ENCODE results near the gene MTM1. TPM values are rescaled to one million over a fixed set of nuclear protein-coding genes. Genes with fewer than 3 reads are reported as not detected.

MTM1 gene
- total and polyA plus RNA-seq, 2 experiments from 2014 or later = 8.7 to 15.4 TPM

DNA sequence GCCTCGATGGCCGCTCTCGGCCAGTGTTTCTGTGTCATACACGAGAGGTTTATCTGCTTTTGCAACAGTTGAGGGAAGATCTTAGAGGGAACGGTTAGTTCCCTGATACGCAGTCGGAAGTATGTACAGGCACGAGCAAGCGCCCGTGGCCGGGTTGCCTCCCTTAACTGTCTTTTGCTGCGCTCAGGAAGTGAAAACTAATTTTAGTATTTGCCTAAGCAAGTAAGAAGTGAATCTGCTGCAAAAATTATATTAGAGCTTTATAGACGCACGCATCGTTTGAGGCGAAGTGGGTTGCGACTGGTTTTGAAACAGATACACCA lies 695 bp downstream of the MTM1 start:
- H3K27me3 ChIP-seq = no peaks in the 10 kb centered on the region
- H3K9me3 ChIP-seq (ENCODE audit: low read depth) = no peaks in the 10 kb centered on the region
- TF ChIP-seq, protein P1, sequence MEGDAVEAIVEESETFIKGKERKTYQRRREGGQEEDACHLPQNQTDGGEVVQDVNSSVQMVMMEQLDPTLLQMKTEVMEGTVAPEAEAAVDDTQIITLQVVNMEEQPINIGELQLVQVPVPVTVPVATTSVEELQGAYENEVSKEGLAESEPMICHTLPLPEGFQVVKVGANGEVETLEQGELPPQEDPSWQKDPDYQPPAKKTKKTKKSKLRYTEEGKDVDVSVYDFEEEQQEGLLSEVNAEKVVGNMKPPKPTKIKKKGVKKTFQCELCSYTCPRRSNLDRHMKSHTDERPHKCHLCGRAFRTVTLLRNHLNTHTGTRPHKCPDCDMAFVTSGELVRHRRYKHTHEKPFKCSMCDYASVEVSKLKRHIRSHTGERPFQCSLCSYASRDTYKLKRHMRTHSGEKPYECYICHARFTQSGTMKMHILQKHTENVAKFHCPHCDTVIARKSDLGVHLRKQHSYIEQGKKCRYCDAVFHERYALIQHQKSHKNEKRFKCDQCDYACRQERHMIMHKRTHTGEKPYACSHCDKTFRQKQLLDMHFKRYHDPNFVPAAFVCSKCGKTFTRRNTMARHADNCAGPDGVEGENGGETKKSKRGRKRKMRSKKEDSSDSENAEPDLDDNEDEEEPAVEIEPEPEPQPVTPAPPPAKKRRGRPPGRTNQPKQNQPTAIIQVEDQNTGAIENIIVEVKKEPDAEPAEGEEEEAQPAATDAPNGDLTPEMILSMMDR (IDR thresholded peaks at IDR 0.05; ENCODE audit: poor library complexity) = no peak
- TF ChIP-seq EZH2 (IDR thresholded peaks at IDR 0.05; ENCODE audit: borderline replicate concordance) (no peak), EZH2phosphoT487 (IDR thresholded peaks at IDR 0.05; ENCODE audit: low read depth, severe bottlenecking, unreplicated experiment) (no peak)
- H3K4me3 ChIP-seq = peak overlapping the region; percentile 74
- H2AFZ ChIP-seq = peak overlapping the region; percentile 39
- DNase-seq (ENCODE audit: low spot score) = peak; percentile 46
- peak overlapping the region; percentile 91 for H3K27ac ChIP-seq
- peak overlapping the region; percentile 83 for H3K4me2 ChIP-seq
- peaks cover 12% of the 10 kb centered on the region for H3K4me1 ChIP-seq (ENCODE audit: insufficient read depth)
- H3K9me2 ChIP-seq (replicated peaks; ENCODE audit: insufficient read depth) = no peaks in the 10 kb centered on the region
- WGBS (ENCODE audit: low lambda C conversion rate, missing lambda C conversion rate) = 51% methylated on average over 17 of the region's 17 CpGs
- peaks cover 35% of the 10 kb centered on the region for H3K79me2 ChIP-seq
- no peaks in the 10 kb centered on the region for H3K36me3 ChIP-seq (replicated peaks; ENCODE audit: insufficient read depth, low read depth)
- no peaks in the 10 kb centered on the region for H4K20me1 ChIP-seq (ENCODE audit: insufficient read depth, poor library complexity, severe bottlenecking)

DNA sequence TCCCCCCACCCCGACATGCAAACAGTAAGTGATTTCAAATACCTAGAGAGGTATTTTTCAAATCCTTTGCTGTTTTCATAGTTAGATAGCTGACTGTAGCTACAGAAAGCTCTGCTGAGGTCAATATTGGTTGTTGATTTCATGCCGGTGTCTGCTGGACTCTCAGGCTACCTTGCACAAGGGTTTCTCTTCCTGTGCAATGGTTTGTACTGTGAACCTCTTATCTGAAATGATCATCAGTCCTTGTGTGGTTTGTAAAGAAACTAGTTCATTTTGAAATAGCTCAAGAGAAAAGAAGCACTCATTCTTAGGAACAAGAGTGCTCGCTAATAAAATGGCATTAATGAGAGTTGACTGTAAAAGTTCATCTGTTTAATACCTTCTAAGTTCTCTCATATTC lies 2.1 kb downstream of the MTM1 start:
- peak overlapping the region; percentile 91 for H3K27ac ChIP-seq
- no peaks in the 10 kb centered on the region for H3K27me3 ChIP-seq
- 74% methylated on average over 3 of the region's 3 CpGs for WGBS (ENCODE audit: low lambda C conversion rate, missing lambda C conversion rate)
- H3K4me2 ChIP-seq = peak overlapping the region; percentile 83
- H3K79me2 ChIP-seq = peaks cover 48% of the 10 kb centered on the region
- no peak for DNase-seq (ENCODE audit: low spot score)
- no peaks in the 10 kb centered on the region for H3K9me3 ChIP-seq (ENCODE audit: low read depth)
- no peaks in the 10 kb centered on the region for H4K20me1 ChIP-seq (ENCODE audit: insufficient read depth, poor library complexity, severe bottlenecking)
- TF ChIP-seq EZH2phosphoT487 (IDR thresholded peaks at IDR 0.05; ENCODE audit: low read depth, severe bottlenecking, unreplicated experiment) = no peak
- TF ChIP-seq, protein P1 (IDR thresholded peaks at IDR 0.05; ENCODE audit: poor library complexity) = no peak
- no peak for TF ChIP-seq EZH2 (IDR thresholded peaks at IDR 0.05; ENCODE audit: borderline replicate concordance)
- H3K9me2 ChIP-seq (replicated peaks; ENCODE audit: insufficient read depth) = no peaks in the 10 kb centered on the region
- H3K4me1 ChIP-seq (ENCODE audit: insufficient read depth) = peaks cover 12% of the 10 kb centered on the region
- no peak overlapping the region for H3K4me3 ChIP-seq
- H2AFZ ChIP-seq = no peak overlapping the region
- no peaks in the 10 kb centered on the region for H3K36me3 ChIP-seq (replicated peaks; ENCODE audit: insufficient read depth, low read depth)

DNA sequence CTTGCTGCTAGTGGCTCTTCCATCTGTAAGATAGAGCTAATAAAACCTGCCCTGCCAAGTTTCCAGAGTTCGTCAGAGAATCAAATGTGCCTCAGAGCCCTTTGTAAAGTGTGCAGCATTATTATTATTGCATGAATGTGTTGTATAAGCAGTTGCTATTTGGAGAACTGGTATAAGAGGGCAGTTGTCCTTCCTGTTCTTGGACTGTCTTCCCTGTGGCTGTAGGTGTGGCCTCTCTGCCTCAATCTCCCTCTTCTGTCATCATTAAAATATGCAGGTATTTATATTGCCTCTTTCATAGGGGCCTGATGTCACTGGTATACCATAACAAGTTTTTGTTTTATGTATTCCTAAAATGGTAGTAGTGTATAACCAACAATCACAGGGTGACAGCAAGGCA lies 3.8 kb downstream of the MTM1 start:
- no peak for DNase-seq (ENCODE audit: low spot score)
- H3K27me3 ChIP-seq = no peaks in the 10 kb centered on the region
- H3K79me2 ChIP-seq = peaks cover 64% of the 10 kb centered on the region
- 63% methylated on average over 1 of the region's 1 CpG for WGBS (ENCODE audit: low lambda C conversion rate, missing lambda C conversion rate)
- H2AFZ ChIP-seq = no peak overlapping the region
- no peak overlapping the region for H3K4me3 ChIP-seq
- H4K20me1 ChIP-seq (ENCODE audit: insufficient read depth, poor library complexity, severe bottlenecking) = no peaks in the 10 kb centered on the region
- no peak overlapping the region for H3K4me2 ChIP-seq
- no peaks in the 10 kb centered on the region for H3K9me2 ChIP-seq (replicated peaks; ENCODE audit: insufficient read depth)
- H3K4me1 ChIP-seq (ENCODE audit: insufficient read depth) = peaks cover 12% of the 10 kb centered on the region
- peak overlapping the region; percentile 60 for H3K27ac ChIP-seq
- H3K36me3 ChIP-seq (replicated peaks; ENCODE audit: insufficient read depth, low read depth) = no peaks in the 10 kb centered on the region
- H3K9me3 ChIP-seq (ENCODE audit: low read depth) = no peaks in the 10 kb centered on the region
- TF ChIP-seq EZH2 (IDR thresholded peaks at IDR 0.05; ENCODE audit: borderline replicate concordance) = no peak
- TF ChIP-seq EZH2phosphoT487 (IDR thresholded peaks at IDR 0.05; ENCODE audit: low read depth, severe bottlenecking, unreplicated experiment) = no peak
- TF ChIP-seq, protein P1 (IDR thresholded peaks at IDR 0.05; ENCODE audit: poor library complexity) = no peak

DNA sequence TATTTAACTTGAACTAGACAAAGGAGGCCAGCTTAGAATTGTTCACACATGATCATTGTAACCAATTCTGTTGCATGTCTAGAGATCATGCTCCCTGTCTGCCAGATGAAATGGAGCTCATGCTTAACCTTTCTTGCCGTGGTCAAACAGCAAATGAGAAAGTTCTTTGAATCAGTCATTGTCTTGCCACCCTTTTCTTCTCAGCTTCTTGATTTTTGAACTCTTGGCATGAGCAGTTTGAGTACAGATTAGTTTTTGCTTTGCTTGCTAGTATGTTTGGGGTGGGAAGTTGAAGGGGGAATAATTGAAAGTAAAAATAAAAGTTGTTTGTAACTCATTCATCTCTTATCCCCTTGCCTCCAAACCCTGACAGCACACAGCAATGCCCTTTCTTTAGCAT lies 4.7 kb downstream of the MTM1 start:
- Histone ChIP-seq H3K79me2 (peaks cover 73% of the 10 kb centered on the region), H3K9me3 (ENCODE audit: low read depth) (peaks cover 1% of the 10 kb centered on the region), H3K9me2 (replicated peaks; ENCODE audit: insufficient read depth) (no peaks in the 10 kb centered on the region), H3K27me3 (no peaks in the 10 kb centered on the region), H3K4me3 (no peak overlapping the region), H3K36me3 (replicated peaks; ENCODE audit: insufficient read depth, low read depth) (no peaks in the 10 kb centered on the region), H3K4me2 (peak overlapping the region; percentile 18), H3K27ac (peak overlapping the region; percentile 60), H4K20me1 (ENCODE audit: insufficient read depth, poor library complexity, severe bottlenecking) (no peaks in the 10 kb centered on the region), H3K4me1 (ENCODE audit: insufficient read depth) (peaks cover 12% of the 10 kb centered on the region), H2AFZ (no peak overlapping the region)
- TF ChIP-seq EZH2 (IDR thresholded peaks at IDR 0.05; ENCODE audit: borderline replicate concordance) = no peak
- WGBS (ENCODE audit: low lambda C conversion rate, missing lambda C conversion rate) = 57% methylated on average over 1 of the region's 1 CpG
- no peak for DNase-seq (ENCODE audit: low spot score)

All from hepatocyte (in vitro differentiated cells).